AG04450 (cell line): Measurements from ENCODE around the gene SERPINC1. TPM values are rescaled to one million over a fixed set of nuclear protein-coding genes. Genes with fewer than 3 reads are reported as not detected.
"Not testable (repeated sequence)": the region's sequence is repeated elsewhere in the genome, so short reads cannot be mapped to it uniquely, and the experiment has no call there.

ENCODE experiments used
- CTCF ChIA-PET: fragments of 300-600, 350-600 bp; formaldehyde crosslinking; extraction: SDS; loops from one replicate; lab custom pipeline; 2022; ENCODE audit warnings: antibody characterized with exemption, inconsistent platforms; lab: Charles Lee
- POLR2A ChIA-PET: fragments of 350-600 bp; formaldehyde crosslinking; extraction: SDS; loops from one replicate; lab custom pipeline; 2021; ENCODE audit warnings: antibody characterized with exemption, inconsistent platforms; lab: Yijun Ruan, JAX
- DNase-seq: peaks from one replicate; pipeline ENCODE4 v3.0.0-alpha.2; 2011; ENCODE audit warnings: low read depth, low spot score
- H3K27ac ChIP-seq: one replicate; pipeline ENCODE4 v1.5.1; 2012; ENCODE audit warnings: low read depth, low read length, control low read depth
- H3K27me3 ChIP-seq: one replicate; pipeline ENCODE4 v1.6.0; 2012; ENCODE audit warnings: low read length; ENCODE audit not compliant: control insufficient read depth, insufficient read depth
- H3K4me3 ChIP-seq: 2 replicates; pipeline ENCODE4 v1.5.1; 2011; ENCODE audit warnings: mild to moderate bottlenecking, low read depth, low read length, control low read depth
- H3K9me3 ChIP-seq: 2 replicates; pipeline ENCODE4 v1.5.1; 2012; ENCODE audit warnings: low read length; ENCODE audit not compliant: control insufficient read depth, insufficient read depth
- polyA plus RNA-seq: library from polyadenylated mRNA; depleted of rRNA; stranded (reverse); fragments of >200 nt; gene quantifications from 2 replicates; pipeline ENCODE4 v1.2.3, GENCODE V29; 2011
- TF ChIP-seq, protein P1 (sequence below): IDR thresholded peaks from 2 replicates; pipeline ENCODE4 v1.5.1; 2011; ENCODE audit warnings: low read depth, low read length, control low read depth, inconsistent platforms

SERPINC1 gene
- polyA plus RNA-seq, 1 experiment = 0.09 TPM

DNA sequence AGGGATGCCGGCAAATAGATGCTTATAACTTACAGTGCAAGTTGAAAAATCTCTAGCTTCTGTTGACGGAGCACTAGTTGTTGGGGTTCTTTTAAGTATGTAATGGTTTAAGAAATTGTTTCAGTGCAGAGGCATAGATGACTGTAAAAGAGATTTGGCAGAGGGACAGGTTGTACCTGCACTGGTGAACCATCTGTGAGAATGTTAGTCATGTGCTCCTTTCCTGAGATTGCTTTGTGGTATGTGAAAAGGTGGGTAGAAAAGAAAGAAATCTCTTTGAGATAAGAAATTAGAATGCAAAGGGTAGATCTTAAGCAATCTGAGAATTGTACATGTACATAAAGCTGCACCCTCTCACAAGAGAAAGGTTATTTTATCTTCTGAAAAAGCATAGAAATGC is 29.5 kb downstream of the SERPINC1 start:
- Histone ChIP-seq H3K9me3 (no peaks in the 10 kb centered on the region), H3K27ac (no peak overlapping the region), H3K27me3 (no peaks in the 10 kb centered on the region), H3K4me3 (no peak overlapping the region)
- DNase-seq = no peak
- TF ChIP-seq, protein P1, sequence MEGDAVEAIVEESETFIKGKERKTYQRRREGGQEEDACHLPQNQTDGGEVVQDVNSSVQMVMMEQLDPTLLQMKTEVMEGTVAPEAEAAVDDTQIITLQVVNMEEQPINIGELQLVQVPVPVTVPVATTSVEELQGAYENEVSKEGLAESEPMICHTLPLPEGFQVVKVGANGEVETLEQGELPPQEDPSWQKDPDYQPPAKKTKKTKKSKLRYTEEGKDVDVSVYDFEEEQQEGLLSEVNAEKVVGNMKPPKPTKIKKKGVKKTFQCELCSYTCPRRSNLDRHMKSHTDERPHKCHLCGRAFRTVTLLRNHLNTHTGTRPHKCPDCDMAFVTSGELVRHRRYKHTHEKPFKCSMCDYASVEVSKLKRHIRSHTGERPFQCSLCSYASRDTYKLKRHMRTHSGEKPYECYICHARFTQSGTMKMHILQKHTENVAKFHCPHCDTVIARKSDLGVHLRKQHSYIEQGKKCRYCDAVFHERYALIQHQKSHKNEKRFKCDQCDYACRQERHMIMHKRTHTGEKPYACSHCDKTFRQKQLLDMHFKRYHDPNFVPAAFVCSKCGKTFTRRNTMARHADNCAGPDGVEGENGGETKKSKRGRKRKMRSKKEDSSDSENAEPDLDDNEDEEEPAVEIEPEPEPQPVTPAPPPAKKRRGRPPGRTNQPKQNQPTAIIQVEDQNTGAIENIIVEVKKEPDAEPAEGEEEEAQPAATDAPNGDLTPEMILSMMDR = no peak
- CTCF ChIA-PET = no interaction called here
- POLR2A ChIA-PET = no interaction called here

DNA sequence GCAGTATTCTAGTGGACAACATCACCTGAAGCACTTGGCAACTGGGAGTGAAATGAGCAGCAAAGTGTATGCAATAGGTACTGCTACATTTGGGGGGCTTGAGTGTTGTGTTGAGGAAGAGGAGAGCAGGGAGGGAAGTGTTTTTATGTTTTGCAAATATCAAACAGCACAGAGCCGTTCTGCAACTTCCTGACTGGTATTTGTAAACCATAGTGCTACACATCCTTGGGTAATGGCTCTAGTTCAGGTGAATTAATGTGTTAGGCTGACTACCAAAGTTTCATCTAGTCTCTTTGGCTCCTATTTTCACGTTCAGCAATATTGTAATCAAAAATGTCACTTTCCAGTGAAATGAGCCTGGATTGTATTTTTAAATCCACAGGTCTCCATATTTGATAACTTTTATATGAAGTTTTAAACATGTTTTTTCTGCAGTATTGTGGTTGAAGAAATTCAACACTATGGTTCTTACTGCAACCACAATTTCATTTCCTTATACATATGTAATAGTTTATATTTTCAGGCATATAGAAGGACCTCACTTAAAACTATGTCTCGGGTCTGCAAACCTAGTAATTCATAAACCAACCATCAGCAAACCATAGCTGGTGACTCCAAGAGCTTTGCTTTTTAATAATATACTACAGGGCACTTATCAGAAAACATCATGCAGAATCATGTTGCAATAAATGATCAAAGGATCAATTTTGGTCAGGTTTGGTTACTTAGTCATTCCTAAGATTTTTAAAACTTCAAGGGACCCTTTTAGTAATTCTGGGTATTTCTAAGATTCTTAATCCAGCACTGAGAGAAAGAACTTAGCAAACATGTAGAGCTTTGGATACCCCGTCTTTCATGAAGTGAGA is 30.1 kb downstream of the SERPINC1 start:
- CTCF ChIA-PET = no interaction called here
- TF ChIP-seq, protein P1 = no peak
- DNase-seq = no peak
- Histone ChIP-seq H3K4me3 (no peak overlapping the region), H3K27ac (no peak overlapping the region), H3K27me3 (no peaks in the 10 kb centered on the region), H3K9me3 (no peaks in the 10 kb centered on the region)
- POLR2A ChIA-PET = no interaction called here

DNA sequence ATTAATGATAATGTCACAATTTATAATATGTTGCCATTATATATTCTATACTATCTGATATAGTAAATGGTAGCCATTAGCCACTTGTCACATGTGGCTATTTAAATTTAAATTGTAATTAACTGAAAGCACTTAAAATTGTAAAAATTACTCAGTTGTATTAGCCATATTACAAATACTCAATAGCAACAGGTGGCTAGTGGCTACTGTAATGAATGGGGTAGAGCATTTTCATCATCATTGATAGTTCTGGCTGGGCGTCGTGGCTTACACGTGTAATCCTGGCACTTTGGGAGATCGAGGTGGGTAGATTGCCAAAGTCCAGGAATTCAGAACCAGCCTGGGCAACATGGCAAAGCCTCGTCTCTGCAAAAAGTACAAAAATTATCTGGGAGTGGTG is 32.4 kb downstream of the SERPINC1 start:
- ChIA-PET CTCF (no interaction called here), POLR2A (interaction anchor here (0.9 kb wide), 1 partner anchor 17 kb away, joined by 3 read pairs; the partner anchor contains the start of genes GAS5 and ZBTB37)
- DNase-seq = no peak
- Histone ChIP-seq H3K27ac (no peak overlapping the region), H3K27me3 (no peaks in the 10 kb centered on the region), H3K4me3 (no peak overlapping the region), H3K9me3 (no peaks in the 10 kb centered on the region)
- TF ChIP-seq, protein P1 = no peak

DNA sequence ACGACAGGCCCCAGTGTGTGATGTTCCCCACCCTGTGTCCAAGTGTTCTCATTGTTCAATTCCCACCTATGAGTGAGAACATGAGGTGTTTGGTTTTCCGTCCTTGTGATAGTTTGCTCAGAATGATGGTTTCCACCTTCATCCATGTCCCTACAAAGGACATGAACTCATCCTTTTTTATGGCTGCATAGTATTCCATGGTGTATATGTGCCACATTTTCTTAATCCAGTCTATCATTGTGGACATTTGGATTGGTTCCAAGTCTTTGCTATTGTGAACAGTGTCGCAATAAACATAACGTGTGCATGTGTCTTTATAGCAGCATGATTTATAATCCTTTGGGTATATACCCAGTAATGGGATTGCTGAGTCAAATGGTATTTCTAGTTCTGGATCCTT is 36.0 kb downstream of the SERPINC1 start:
- H3K4me3 ChIP-seq, CTCF ChIA-PET, DNase-seq, H3K27me3 ChIP-seq, POLR2A ChIA-PET, H3K9me3 ChIP-seq, H3K27ac ChIP-seq: not testable (repeated sequence)

DNA sequence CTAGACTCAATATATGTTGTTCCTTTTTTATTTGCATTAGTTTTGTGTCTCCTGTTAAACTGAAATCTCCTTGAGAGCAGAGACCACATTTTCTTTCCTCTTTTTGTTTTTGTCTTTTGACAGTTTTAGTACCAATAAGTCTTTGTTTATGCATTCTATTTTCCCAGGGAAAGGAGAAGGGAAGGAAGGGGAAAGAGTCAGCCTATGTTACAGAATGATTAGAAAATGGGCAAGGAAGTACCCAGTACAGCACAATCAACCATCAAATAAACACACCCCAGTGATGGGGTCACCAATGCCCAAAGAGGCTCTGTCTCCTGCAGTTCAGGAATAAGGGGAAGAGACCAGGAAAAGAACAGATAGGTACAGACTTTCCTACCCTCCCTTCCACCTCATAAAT is 38.9 kb downstream of the SERPINC1 start:
- no peak for DNase-seq
- H3K4me3 ChIP-seq = no peak overlapping the region
- ChIA-PET CTCF (no interaction called here), POLR2A (no interaction called here)
- no peak overlapping the region for H3K27ac ChIP-seq
- no peaks in the 10 kb centered on the region for H3K27me3 ChIP-seq
- TF ChIP-seq, protein P1 = no peak
- no peaks in the 10 kb centered on the region for H3K9me3 ChIP-seq
